Measurements from ENCODE around the gene SHB.

- TF ChIP-seq CTCF (IDR thresholded peaks at IDR 0.05) (no peak), POLR2A (IDR thresholded peaks at IDR 0.05) (no peak)
Measured at GRCh38 chr9:37923118-37923795, 145.8 kb downstream of the SHB start.

Data from lower leg skin (tissue), 3 donors.